ENCODE data around the gene PCDHGB4. TPM values are rescaled to one million over a fixed set of nuclear protein-coding genes. Genes with fewer than 3 reads are reported as not detected.
"Not testable (repeated sequence)": the region's sequence is repeated elsewhere in the genome, so short reads cannot be mapped to it uniquely, and the experiment has no call there.

Gene PCDHGB4
- total RNA-seq, 1 donor from 2014 or later: 2.1 TPM

- peaks cover 2% of the 10 kb centered on the region for H3K27me3 ChIP-seq (ENCODE audit: control insufficient read depth, insufficient read depth, low read length)
- H3K36me3 ChIP-seq (ENCODE audit: control insufficient read depth, insufficient read depth, low read length): no peaks in the 10 kb centered on the region
- FAIRE-seq (no peak), DNase-seq (ENCODE audit: low read depth) (no peak)
- TF ChIP-seq CTCF (IDR thresholded peaks at IDR 0.05; ENCODE audit: insufficient read depth, low read length, severe bottlenecking): no peak
- H3K4me3 ChIP-seq (ENCODE audit: low read depth, low read length): no peak overlapping the region
These were observed 5.8 kb downstream of the PCDHGB4 start for GRCh38 chr5:141393267-141393666.

- H3K27me3 ChIP-seq (ENCODE audit: control insufficient read depth, insufficient read depth, low read length); FAIRE-seq; H3K4me3 ChIP-seq (ENCODE audit: low read depth, low read length); H3K36me3 ChIP-seq (ENCODE audit: control insufficient read depth, insufficient read depth, low read length); DNase-seq (ENCODE audit: low read depth): not testable (repeated sequence)
These were observed 7.1 kb downstream of the PCDHGB4 start for GRCh38 chr5:141394401-141395187.

- peak; percentile 41 for DNase-seq (ENCODE audit: low read depth)
- TF ChIP-seq CTCF (IDR thresholded peaks at IDR 0.05; ENCODE audit: insufficient read depth, low read length, severe bottlenecking): peak; percentile 60
- not testable (repeated sequence) for H3K36me3 ChIP-seq (ENCODE audit: control insufficient read depth, insufficient read depth, low read length); H3K27me3 ChIP-seq (ENCODE audit: control insufficient read depth, insufficient read depth, low read length)
- FAIRE-seq: peak; percentile 96
- H3K4me3 ChIP-seq (ENCODE audit: low read depth, low read length): peak within 1 kb of the TSS; percentile 37
These were observed 10.5 kb downstream of the PCDHGB4 start, which contains the start of gene PCDHGB5 for GRCh38 chr5:141397756-141398551. Gene PCDHGB5 (plus strand): TSS chr5:141397947. CDS start chr5:141398128, 181 bp downstream.

GRCh38 chr5:141398608-141399007 lies 11.1 kb downstream of the PCDHGB4 start:
- H3K36me3 ChIP-seq (ENCODE audit: control insufficient read depth, insufficient read depth, low read length): no peaks in the 10 kb centered on the region
- no peak for TF ChIP-seq CTCF (IDR thresholded peaks at IDR 0.05; ENCODE audit: insufficient read depth, low read length, severe bottlenecking)
- peaks cover 2% of the 10 kb centered on the region for H3K27me3 ChIP-seq (ENCODE audit: control insufficient read depth, insufficient read depth, low read length)
- FAIRE-seq (no peak), DNase-seq (ENCODE audit: low read depth) (no peak)
- no peak overlapping the region for H3K4me3 ChIP-seq (ENCODE audit: low read depth, low read length)

GRCh38 chr5:141399555-141400258 lies 12.2 kb downstream of the PCDHGB4 start:
- DNase-seq (ENCODE audit: low read depth) (no peak), FAIRE-seq (no peak)
- Histone ChIP-seq H3K36me3 (ENCODE audit: control insufficient read depth, insufficient read depth, low read length) (no peaks in the 10 kb centered on the region), H3K27me3 (ENCODE audit: control insufficient read depth, insufficient read depth, low read length) (peaks cover 1% of the 10 kb centered on the region), H3K4me3 (ENCODE audit: low read depth, low read length) (no peak overlapping the region)
- TF ChIP-seq CTCF (IDR thresholded peaks at IDR 0.05; ENCODE audit: insufficient read depth, low read length, severe bottlenecking): no peak

All from bronchial epithelial cell (primary cell).